Mesothelial cell of epicardium (in vitro differentiated cells): Measurements from ENCODE around the gene DLGAP1. TPM values are rescaled to one million over a fixed set of nuclear protein-coding genes. Genes with fewer than 3 reads are reported as not detected.

Experiments
- DNase-seq, 2 experiments: peaks; one replicate each; pipeline ENCODE4 v3.0.0; 2021; ENCODE audit warnings: low spot score in 2 of 2; ENCODE audit not compliant: unreplicated experiment in 2 of 2
- H3K27ac Mint-ChIP-seq: 2 replicates; pipeline ENCODE4 v1.8.0; 2021; ENCODE audit warnings: mixed read lengths
- H3K27me3 Mint-ChIP-seq: 2 replicates; pipeline ENCODE4 v1.8.0; 2021; ENCODE audit warnings: low read depth, mixed read lengths
- H3K36me3 Mint-ChIP-seq: 2 replicates; pipeline ENCODE4 v1.8.0; 2021; ENCODE audit warnings: mixed read lengths
- H3K4me1 Mint-ChIP-seq: 2 replicates; pipeline ENCODE4 v1.8.0; 2021; ENCODE audit warnings: mixed read lengths
- H3K4me3 Mint-ChIP-seq: 2 replicates; pipeline ENCODE4 v1.8.0; 2021; ENCODE audit warnings: mild to moderate bottlenecking, moderate library complexity, mixed read lengths
- H3K9me3 Mint-ChIP-seq: 2 replicates; pipeline ENCODE4 v1.8.0; 2021; ENCODE audit warnings: mixed read lengths
- total RNA-seq: library from RNA; stranded (reverse); gene quantifications from 3 replicates; pipeline ENCODE4 v1.2.1, GENCODE V29; 2021
- TF ChIP-seq, protein P1 (sequence below): fragments of 200-600 bp; sonication (generic); IDR thresholded peaks from one replicate; pipeline ENCODE4 v1.5.0; 2021; ENCODE audit warnings: antibody characterized with exemption; ENCODE audit not compliant: unreplicated experiment

The DLGAP1 gene
- total RNA-seq, 1 donor from 2014 or later = 4.6 TPM

DNA sequence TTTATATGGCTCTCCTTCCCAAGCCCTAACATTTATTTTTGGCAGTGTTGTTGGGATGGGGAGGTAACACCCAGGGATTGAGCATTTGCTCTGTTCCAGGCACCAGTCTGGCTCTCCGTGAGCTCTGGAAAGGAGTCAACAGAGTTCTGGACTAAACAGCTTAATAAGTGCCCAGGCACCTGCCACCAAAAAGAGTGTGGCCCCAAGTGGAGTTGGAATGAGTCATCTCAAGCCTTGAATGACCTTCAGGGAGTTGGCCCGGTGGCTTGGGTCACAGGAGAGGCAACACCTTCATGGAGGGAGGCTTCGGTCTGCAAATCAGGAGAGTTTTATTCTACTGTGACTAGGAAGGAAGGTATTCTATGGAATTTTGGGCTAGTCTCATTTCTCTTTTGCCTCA lies 203.2 kb downstream of the DLGAP1 start:
- TF ChIP-seq, protein P1, sequence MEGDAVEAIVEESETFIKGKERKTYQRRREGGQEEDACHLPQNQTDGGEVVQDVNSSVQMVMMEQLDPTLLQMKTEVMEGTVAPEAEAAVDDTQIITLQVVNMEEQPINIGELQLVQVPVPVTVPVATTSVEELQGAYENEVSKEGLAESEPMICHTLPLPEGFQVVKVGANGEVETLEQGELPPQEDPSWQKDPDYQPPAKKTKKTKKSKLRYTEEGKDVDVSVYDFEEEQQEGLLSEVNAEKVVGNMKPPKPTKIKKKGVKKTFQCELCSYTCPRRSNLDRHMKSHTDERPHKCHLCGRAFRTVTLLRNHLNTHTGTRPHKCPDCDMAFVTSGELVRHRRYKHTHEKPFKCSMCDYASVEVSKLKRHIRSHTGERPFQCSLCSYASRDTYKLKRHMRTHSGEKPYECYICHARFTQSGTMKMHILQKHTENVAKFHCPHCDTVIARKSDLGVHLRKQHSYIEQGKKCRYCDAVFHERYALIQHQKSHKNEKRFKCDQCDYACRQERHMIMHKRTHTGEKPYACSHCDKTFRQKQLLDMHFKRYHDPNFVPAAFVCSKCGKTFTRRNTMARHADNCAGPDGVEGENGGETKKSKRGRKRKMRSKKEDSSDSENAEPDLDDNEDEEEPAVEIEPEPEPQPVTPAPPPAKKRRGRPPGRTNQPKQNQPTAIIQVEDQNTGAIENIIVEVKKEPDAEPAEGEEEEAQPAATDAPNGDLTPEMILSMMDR = no peak
- Mint-ChIP-seq H3K36me3 (no peaks in the 10 kb centered on the region), H3K27ac (no peak overlapping the region), H3K4me1 (peaks cover 27% of the 10 kb centered on the region), H3K4me3 (no peak overlapping the region), H3K27me3 (peaks cover 5% of the 10 kb centered on the region), H3K9me3 (no peaks in the 10 kb centered on the region)
- DNase-seq = no peak

DNA sequence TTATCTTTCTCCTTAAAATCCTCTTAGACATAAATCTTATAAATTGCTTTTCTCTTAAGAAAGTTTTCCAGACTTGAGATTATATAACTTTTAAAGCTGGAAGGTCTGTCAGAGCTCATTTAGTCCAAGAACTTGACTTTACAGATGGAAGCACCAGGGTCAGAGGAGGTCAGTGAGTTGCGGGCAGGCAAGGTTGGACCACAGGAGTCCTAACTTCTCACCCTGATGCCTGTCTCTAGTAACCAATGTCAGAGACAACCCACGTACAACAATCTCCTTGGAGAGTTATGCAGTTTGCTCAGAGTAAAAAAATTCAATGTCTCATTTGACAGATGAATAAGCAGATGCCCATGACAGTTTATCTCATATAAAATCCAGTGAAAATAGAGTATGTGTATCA lies 203.9 kb downstream of the DLGAP1 start:
- Mint-ChIP-seq H3K27me3 (peaks cover 5% of the 10 kb centered on the region), H3K9me3 (no peaks in the 10 kb centered on the region), H3K27ac (no peak overlapping the region), H3K4me3 (no peak overlapping the region), H3K36me3 (no peaks in the 10 kb centered on the region), H3K4me1 (peaks cover 27% of the 10 kb centered on the region)
- TF ChIP-seq, protein P1 = no peak
- no peak for DNase-seq

DNA sequence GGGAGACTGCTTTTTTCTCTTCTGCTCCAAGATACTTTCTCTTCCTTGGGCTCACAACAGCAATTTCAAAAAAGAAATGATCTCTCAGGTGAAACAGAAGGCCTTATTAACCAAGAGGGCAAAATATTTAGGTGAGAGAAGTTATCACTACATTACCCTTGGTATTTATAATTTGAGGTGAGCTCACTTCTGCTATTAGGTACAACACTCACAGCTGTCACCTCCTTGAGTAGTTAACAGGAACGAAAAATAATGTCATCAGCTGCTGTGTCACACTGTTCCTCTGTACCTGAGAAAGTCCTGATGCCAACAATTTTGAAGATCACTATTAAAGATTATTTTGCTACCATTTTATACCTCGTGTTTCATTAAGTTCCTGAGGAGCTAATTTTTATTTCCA lies 205.0 kb downstream of the DLGAP1 start:
- H3K4me3 Mint-ChIP-seq = no peak overlapping the region
- no peak overlapping the region for H3K27ac Mint-ChIP-seq
- H3K4me1 Mint-ChIP-seq = peaks cover 30% of the 10 kb centered on the region
- H3K36me3 Mint-ChIP-seq = no peaks in the 10 kb centered on the region
- peaks cover 5% of the 10 kb centered on the region for H3K27me3 Mint-ChIP-seq
- TF ChIP-seq, protein P1 = no peak
- H3K9me3 Mint-ChIP-seq = no peaks in the 10 kb centered on the region
- DNase-seq = no peak

DNA sequence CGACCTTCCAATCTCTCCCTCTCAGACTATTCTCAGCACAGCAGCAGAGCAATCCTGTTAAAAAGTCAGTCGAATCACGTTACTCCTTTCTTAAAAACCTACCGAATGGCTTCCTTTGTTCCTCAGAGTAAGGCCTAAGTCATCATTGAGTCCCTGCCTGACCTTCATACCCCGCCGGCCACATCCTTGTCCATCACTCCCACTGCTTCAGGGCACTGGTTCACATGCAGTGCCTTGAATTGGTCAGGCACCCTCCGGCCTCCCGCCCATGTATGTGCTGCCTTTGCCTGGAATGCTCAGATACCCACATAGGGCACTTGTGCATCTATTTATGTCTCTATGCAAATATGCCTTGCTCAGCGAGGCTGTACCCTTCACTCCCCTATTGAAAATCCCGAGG lies 206.4 kb downstream of the DLGAP1 start:
- TF ChIP-seq, protein P1 = no peak
- Mint-ChIP-seq H3K27me3 (peaks cover 4% of the 10 kb centered on the region), H3K27ac (no peak overlapping the region), H3K4me3 (no peak overlapping the region), H3K4me1 (peaks cover 30% of the 10 kb centered on the region), H3K36me3 (no peaks in the 10 kb centered on the region), H3K9me3 (no peaks in the 10 kb centered on the region)
- no peak for DNase-seq

DNA sequence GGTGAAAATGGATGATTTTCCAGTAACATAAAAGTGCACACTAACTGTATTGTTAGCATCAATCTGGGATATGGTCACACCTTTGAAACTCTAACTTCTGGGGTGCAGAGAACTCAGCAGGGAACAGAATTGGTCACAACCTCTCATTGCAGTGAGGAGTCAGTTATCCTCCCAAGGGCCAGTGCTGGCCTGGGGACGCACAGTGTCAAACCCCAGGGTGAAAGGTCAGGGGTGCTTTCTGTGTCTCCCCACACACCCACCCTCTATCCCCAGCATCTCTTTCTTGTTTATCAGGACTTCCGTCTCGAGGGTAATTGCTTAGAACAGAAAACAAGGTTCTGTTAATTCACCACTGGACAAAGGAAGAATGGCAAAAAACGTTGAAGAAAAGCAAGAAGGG lies 208.7 kb downstream of the DLGAP1 start:
- H3K9me3 Mint-ChIP-seq = no peaks in the 10 kb centered on the region
- no peak overlapping the region for H3K4me3 Mint-ChIP-seq
- TF ChIP-seq, protein P1 = no peak
- H3K4me1 Mint-ChIP-seq = peaks cover 21% of the 10 kb centered on the region
- DNase-seq = no peak
- H3K36me3 Mint-ChIP-seq = no peaks in the 10 kb centered on the region
- H3K27ac Mint-ChIP-seq = no peak overlapping the region
- H3K27me3 Mint-ChIP-seq = peaks cover 10% of the 10 kb centered on the region

DNA sequence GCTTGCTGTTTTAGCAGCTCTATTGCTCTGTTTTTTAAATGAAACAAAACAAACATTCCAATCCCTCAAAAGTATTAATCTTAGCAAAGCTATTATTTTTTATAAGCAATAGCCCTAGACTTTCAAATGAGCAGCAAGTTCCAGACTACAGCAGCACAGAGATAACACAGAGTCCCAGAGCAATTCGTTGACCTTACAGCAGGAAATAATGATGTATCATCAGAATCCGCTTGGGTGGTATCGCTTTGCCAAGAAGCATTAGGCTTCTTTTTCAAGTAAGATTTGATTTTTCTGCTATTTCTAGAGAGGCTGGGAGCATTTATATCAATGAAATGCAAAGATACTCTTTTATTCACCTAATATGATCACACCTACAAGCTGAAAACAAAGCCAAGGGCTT lies 209.7 kb downstream of the DLGAP1 start:
- TF ChIP-seq, protein P1 = no peak
- Mint-ChIP-seq H3K4me1 (peaks cover 20% of the 10 kb centered on the region), H3K4me3 (no peak overlapping the region), H3K9me3 (no peaks in the 10 kb centered on the region), H3K36me3 (no peaks in the 10 kb centered on the region), H3K27me3 (peaks cover 10% of the 10 kb centered on the region), H3K27ac (no peak overlapping the region)
- no peak for DNase-seq
